Fibroblast of skin of scalp (primary cell): ENCODE data around the gene RAD51B.

Experiments used
- DNase-seq: peaks from one replicate; pipeline ENCODE4 v3.0.0-alpha.2; 2013

Gene RAD51B

DNA sequence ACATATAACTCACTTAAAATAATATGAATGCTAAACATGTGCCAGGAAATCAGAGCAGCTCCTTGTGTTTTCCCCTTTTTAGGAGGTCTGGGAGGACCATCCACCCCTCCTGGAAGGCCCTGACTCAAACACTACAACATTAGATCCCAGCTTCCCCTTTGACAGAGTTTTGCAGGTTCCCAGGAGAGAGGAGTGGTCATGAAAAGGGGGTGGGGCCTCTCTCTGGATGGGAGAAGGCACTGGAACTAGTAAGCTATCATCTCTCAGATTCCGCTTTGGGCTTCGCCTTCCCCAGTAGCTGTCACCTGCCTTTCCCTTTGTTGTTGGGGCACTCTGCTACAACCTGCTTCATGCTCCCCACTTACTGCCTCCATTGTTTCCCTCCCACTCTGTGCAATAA is 824.1 kb downstream of the RAD51B start:
- no peak for DNase-seq

DNA sequence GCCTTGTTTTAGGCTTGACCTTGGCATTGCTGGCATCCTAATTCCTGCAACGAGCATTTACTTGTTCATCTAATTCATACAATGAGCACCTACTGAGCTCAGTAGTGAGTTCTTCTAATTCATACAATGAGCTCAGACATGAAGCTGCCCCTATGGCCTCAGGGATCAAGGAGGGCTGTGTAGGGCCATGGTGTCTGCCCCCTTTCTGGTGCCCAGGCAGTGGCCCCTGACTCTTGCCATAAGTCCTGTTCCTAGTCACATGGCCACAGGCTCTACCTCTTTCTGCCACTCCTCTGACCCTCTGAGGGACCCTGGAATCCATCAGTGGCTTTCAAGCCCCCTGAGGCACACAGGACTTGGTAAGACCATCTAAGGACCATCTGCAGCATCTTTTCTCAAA is 824.5 kb downstream of the RAD51B start:
- no peak for DNase-seq

DNA sequence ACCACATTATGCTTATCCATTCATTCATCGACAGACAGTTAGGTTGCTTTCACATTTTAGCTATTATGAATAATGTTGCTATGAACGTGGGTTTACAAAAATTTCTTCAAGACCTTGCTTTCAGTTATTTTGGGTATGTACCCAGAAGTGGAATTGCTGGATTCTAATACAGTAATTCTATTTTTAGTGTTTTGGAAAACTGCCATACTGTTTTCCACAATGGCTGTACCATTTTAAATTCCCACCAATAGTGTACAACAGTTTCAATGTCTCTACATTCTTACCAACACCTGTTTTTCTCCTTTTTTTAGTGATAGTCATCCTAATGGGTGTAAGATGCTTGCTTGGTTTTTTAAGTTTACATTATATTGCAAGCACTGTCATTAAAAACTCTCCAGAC is 825.8 kb downstream of the RAD51B start:
- DNase-seq, result no peak

DNA sequence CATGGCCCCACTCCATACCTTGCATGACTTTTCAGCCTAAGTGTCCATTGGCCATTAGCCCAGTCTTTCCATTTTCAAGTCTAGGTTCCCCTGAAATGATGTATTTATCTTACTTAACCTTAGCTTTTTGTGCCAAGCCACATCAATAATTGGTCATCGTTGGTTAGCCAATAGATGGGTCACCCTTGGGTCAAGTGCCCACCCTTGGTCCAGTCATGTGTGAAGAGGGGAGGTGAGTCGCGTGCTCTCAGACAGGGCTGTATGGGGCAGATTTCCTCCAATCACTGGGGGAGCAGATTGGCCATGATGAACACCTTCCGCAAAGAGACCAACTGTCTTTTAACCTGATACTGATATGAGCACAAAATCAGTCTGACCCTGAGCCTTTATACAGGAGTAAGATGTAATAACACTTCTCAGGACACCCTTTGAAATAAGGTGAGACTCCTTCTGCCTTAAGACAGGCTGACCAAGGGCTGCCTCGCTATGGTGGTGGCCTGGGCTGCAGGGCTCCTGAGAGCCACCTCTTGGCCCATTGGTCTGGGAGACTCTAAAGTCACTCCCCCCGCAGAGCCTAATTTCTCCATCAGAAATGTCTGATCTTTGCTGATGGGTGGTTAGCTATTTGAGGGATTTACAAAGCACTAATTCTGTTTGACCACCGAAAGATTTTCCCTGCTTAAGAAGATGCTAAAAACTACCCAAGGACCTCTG is 830.1 kb downstream of the RAD51B start:
- no peak for DNase-seq

DNA sequence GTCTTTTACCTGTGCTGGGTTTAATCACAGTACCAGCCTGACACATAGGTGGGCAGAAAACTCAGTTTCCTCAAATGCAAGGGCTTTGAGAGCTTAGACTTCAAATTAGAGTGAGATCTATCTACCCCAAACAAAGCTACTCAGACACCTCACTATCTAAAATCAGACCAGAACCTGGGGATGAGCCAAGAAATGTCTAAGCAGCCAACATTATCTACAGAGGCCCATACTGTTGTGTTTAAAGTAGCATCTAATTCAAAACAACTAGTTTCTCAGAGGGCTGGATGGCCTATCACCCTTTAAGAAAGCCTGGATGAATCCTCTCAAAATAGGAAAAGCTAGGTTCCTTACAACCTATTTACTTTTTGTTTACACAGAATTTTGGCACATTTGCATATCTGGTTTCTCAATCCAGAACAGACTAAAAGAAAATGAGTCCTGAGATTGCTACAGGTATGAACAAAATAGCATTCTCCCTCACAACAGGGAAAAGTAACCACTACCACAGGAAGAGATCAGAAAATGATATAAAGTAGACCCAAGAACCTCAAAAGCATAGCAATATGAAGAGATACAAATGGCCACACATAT is 830.9 kb downstream of the RAD51B start:
- no peak for DNase-seq

DNA sequence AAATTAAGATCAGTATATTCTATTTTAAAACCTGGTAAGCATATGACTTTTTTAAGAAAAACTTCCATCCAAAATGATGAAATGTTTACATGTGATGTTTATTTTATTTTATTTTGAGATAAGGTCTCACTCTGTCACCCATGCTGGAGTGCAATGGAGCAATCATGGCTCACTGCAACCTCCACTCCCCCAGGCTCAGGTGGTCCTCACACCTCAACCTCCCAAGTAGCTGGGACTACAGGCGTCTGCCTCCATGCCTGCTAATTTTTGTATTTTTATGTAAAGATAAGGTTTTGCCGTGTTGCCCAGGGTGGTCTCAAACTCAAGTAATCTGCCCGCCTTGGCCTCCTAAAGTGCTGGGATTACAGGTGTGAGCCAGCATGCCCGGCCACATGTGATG is 831.5 kb downstream of the RAD51B start:
- DNase-seq, result no peak

DNA sequence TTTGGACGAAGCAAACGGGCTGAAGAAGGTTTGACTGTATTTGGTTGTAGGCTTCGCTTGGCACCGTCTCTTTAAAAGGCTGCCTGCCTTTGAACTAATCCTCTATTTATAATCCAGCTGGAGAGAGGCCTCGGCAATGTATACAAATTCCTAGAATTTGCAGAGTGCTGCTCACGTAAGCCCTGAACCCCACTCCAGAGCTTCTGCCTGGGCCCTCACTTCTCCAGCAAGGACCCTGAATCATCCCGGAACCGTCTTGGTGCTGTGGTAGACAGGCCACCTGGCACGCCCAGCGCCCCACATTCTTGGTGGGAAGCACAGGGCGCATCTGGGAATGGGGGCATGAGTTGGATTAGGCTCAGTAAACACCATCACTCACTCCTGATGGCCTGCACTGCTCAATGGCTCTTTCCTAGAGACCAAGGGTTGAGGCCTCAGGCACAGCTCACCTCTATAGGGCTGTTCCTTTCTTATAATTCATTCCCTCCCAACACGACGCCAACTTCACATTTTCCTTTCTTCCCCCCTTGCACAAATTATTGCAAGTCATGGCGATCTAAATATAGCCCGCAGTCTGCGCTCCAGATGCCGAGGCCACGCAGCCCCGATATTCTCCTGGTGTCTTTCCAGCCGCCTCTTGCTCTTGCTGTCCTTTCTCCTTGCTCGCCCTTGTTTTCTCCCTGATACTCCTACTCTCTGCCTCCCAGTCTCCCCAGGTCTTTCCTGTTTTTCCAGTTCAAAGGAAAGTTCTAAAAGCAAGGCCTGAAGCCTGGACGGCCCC is 832.3 kb downstream of the RAD51B start:
- no peak for DNase-seq

DNA sequence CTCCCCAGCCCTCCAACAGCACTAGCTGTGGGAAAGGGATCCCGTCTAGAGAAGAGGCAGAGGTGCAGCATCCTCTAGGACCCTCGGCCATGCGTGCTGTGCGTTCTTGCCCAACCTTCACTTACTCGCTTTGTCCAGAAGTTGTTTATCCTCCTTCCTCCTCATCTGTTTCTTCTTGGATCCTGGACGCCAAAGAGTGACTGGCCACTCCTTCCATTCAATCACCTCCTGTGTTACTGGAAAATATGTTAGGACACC is 832.8 kb downstream of the RAD51B start:
- no peak for DNase-seq

DNA sequence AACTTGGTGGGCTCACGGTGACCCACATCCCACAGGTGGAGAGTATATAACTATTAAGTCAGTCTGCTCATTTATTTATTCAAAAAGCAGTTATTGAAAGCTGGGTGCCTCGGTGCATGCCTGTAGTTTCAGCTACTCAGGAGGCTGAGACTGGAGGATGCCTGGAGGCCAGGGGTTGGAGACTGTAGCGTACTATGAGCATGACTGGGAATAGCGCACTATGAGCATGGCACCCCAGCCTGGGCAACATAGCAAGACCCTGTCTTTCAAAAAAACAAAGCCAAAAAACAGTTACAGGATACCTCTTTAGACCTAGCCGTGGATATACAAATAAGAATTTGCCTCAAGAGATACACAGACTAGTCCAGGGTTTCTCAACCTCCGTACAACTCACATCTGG is 833.5 kb downstream of the RAD51B start:
- no peak for DNase-seq

DNA sequence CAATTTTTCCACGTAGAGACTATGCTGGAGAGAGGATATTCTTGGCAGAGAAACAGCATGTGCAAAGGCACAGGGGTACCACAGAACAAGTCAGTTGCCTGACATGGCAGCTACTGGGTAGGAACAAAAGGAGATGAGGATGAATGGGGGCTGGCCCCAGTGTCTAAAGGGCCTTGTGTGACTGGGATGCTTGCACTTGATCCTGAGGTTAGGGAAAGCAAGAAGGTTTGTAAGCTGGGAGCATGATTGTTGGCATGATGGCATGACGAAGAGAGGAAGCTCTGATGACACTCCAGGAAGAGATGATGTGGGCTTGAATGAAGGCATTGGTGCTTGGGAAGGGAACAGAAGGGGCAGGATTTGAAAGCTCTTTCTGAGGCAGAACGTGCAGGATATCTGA is 834.2 kb downstream of the RAD51B start:
- DNase-seq, result no peak

DNA sequence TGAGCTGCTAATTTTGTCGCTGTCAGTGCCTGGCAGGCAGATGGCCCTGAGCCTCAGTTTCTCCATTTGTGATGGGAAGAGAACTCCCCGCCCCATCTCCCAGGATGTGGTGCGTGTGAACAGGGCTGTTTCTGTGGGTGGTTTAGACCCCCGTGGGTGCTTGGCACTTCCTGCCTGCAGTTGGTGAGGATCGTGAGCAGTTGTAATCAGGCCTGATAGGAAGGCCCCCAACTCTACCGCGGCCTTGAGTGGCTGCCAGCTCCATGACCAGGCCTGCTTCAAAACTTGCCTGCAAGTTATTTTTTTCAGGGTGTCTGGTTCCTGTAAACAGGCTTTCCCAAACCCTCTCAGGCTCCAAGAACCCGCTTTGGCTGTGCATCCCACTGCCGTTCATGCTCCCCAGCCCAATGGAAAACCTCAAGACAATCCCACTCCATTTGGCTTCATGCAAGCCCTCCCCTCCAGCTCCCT is 834.9 kb downstream of the RAD51B start:
- DNase-seq, result no peak

DNA sequence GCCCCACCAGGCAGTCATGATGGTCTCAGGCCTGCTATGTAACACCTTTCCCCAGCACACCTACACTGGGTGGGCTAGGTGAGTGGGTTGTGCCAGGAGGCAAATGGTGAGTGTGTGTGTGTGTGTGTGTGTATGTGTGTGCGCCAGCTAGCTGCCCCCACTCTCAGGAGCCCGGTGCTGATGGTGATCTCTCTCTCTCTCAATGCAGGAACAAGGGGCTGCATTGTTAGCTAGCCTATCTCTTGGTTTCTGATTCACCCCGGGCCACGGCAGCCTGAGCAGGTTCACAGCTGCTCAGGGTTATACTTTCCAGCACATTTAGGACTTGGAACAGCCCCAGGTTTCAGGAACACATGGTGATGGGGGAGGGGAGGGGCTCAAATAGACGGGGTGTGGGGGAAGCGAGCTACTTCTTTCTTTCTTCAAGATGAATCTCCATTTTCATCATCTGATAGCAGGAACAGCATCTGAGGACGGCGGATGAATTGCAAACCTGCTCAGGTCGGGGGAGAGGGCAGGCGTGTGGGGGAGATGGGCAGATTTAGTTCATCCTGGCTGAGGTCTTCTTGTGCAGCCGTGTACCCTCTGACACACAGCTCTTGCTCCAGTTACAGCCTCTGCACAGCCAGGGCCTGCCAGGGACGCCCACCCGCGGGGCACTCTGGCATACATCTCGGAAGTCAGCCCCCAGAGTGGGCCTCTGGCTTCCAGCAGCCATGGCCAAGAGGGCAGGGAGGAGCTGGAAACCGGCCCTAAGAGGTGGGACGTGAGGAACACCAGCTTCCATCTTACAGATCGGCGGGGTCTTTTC is 835.6 kb downstream of the RAD51B start:
- DNase-seq, result no peak

DNA sequence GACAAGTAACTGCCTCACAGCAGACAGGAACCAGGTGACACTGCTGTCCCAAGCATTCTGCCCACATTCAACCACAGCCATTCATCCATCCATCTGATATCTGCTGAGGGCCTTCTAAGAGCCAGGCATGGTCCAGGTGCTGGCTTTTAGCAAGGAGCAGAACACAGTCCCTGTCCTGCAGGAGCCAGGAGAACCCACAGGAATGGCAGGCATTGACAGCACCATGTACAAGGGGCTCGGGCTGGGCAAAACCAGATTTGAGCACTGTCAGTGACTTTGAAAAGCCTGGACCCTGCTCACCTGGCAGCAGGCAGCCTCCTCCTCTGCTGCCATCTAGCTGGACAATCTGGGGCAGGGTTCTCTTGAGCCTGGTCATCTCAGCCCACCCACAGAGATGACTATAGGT is 836.3 kb downstream of the RAD51B start:
- no peak for DNase-seq

DNA sequence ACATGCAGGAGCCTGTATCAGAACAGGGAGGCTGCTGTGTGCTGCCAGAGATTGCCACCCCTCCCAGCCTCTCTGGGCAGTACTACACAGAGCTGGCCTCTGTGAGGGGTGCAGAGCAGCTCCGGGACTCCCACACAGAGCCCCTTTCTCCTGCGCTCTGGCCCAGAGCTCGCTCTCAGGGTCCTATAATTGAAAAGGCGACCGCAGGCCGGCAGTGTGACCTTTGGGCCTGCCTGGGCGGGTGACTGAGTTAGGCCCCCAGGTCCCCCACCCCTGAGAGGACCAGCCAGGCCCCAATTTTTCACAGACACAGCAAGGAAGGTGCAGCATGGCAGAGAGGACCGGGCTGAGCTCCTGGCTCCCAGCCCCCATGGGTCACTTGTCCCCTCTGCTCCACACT is 836.9 kb downstream of the RAD51B start:
- no peak for DNase-seq

DNA sequence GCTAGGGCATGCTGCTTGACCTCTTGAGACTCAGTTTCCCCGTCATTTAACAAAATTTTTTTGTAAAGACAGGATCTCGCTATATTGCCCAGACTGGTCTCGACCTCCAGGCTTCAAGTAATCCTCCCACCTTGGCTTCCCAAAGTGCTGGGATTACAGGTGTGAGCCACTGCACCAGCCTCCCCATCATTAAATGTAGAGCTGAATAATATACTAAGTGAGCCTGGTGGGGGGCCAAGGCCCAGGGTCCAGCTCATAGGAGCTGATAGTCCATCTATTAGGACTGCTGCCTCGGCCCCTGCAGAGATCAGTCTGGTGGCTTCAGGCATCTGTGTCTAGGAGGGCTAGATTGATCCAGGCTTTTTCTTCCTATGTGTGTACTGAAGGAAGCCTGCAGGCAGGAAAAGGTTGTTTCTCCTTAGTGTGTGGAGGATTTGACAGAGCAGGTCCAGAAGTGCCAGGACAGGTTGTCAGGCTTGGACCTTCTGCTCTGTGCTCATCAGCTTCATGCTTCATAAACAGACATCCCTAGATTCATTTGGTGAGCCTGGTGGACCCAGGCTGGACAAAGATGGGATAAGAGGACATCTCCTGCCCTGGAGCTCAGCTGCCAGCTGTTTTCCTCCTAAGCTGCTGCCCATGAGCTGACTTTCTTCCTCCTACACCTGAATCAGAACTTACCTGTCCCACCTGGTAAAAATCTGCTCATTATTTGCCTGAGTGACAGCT is 837.9 kb downstream of the RAD51B start:
- DNase-seq, result no peak

DNA sequence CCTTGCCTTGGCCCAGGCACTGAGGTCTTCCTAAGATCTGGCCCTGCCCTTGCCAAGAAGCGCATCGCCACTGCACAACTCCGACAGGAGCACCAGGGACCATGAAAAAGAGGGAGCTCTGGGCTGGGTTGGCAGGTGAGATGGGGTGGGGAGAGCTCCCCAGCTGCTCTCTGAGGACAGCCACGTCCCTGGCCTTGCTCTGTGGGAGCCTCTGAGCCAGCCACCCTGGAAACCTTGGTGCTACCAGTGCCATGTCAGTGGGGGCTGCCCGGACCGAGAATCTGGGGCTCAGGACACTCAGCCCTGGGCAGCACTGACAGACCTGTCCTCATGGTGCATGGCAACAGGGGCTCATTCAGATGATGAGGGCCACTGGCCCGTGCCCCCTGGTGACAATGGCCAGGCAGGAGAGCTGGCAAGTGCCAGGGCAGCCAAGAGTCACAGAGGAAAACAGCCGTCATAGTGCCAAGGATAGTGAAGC is 838.5 kb downstream of the RAD51B start:
- DNase-seq, result no peak

DNA sequence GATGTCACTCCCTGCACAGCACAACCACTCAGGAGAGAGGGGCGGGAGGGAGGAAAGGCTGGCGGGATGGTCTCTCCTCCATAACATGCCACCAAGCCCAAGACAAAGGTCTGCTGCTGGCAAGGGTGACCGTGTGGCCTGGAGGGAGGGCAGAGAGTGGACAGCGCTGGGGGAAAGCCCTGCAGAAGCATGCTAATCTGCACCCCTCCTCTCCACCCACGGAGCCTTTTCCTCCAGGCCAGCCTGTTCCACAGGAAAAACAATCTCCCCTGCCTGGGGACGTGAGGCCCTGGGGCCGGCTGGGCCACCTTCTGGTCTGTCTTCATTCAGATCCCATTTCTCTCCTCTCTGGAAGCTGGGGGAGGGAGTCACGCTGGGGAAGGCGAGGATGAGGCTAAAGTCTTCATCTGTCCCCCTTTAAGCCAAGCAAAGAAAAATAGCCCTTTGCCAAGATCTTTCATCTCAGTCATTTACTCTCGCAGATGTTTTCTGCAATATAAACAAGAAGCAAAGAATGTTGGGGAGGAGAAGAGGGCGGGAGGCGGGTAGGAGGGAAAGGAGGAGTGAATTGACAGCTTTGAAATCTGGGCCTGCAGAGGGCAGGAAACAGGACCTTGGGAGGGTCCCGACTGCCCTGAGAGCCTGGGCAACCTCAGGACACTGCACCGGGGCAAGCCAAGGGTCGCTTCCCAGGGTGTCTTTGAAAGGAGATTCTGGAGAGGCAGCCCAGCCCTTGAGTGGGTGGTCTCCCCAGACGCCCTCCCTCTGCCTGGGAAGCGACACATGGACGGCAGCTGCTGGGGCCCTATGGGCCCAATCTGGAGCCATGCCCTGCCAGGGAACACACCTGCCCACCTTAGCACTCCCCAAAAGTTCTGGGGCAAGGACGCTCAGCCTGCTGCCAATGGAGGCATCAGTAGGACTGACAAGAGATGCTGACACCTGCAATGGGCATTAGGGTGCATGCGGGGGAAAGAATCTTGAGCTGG is 839.7 kb downstream of the RAD51B start:
- DNase-seq, result no peak

DNA sequence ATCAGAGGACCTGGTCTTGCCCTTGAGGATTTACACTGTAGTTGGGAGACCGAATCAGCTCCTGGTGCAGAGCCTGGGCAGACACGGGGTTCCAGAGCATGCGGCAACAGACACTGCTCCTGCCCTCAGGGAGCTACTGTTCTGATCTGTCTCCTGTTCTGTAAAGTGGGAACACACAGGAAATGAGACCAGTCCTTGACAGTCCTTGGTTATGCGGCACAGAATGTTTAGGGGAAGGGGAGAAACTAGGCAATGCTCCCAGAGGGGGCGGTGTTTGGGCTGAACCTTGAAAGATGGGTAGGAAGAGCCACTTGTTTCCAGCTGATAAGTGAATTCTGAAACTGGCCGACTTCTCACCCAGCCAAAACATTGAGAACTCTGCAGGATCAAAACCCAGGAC is 840.9 kb downstream of the RAD51B start:
- DNase-seq, result no peak

DNA sequence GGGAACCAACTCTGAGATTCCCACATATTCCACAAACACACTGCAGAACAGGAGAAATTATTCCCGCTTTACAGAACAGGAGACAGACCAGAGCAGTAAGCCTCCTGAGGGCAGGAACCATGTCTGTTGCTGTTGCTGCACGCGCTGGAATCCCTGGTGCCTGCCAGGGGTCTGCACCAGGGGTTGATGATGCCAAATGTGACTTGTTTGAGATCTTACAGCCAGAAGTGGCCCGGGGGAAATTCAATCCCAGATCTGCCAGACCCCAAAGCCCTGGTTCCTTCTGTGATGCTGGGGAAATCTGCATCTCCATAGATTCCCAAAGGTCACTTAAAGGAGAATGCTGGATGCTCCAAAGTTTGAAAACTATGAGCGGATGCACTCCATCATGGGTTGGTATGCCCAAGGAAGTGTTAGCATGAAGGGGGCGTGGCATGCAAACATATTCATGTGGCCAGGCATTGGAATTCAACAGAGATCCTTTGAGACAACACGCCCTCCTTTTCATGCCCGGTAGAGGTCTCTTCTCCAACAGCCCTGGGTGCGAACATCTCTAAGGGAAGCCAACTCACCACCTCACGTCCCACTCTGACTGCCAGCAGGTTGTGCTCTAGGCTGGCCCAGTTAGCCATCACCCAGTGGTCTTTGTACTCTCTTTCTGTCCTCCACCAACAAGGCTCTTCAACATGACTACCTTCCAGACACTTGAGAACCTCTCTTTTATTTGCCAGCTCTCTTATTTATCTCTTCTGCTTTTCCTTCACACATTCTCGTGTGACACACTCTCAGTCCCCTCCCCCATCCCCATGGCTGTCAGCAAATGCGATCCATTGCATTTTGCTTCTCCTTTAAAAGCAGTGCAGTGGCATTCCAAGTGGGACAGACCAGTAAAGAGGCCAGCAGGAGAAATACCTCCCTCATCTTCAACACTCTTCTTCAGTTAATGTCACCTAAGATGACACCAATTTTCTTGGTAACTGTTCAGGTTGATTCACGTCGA is 841.9 kb downstream of the RAD51B start:
- no peak for DNase-seq

DNA sequence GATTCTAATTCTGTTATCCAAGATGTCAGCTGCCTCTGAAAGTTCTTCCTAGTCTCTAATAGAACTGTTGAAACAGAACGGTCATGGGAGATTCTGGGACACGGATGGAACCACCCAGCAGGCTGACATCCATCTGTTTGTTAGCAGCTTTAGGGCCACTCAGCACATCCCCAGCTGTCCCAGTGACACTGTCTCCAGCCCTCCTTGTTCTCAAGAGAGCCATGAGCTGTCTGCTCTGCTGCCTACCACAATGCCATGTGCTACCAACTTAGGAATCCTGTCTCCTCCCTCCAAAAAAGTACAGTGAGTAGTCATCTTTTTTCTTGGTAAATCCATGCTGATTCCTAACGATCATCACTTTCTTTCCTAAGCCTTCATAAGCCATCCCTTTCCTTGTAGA is 842.8 kb downstream of the RAD51B start:
- no peak for DNase-seq
